KG1 (cell line): ENCODE results near the gene PANK2.
"Not testable (repeated sequence)": the region's sequence is repeated elsewhere in the genome, so short reads cannot be mapped to it uniquely, and the experiment has no call there.

Experiments
- DNase-seq: peaks from one replicate; lab custom pipeline; 2025; lab: John Stamatoyannopoulos, UW

PANK2 gene

GRCh38 chr20:3927486-3928291 lies 38.5 kb downstream of the PANK2 start:
- no peak for DNase-seq

DNA sequence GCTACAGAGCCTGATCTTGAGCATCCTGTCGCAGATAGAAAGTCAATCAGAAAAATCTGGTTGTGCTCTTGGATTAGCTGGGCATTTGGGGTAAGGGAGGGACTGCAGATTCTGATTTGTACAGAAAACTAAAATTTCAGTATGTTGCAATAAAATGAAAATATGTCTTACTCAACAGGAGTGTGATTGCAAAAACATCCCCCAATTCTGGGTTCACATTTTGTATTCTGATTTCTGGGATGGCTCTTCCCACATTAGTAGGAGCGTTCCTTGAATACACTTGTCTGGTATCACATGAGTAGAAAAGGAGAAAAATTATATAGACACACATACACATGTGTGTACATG lies 40.5 kb downstream of the PANK2 start:
- DNase-seq = no peak

DNA sequence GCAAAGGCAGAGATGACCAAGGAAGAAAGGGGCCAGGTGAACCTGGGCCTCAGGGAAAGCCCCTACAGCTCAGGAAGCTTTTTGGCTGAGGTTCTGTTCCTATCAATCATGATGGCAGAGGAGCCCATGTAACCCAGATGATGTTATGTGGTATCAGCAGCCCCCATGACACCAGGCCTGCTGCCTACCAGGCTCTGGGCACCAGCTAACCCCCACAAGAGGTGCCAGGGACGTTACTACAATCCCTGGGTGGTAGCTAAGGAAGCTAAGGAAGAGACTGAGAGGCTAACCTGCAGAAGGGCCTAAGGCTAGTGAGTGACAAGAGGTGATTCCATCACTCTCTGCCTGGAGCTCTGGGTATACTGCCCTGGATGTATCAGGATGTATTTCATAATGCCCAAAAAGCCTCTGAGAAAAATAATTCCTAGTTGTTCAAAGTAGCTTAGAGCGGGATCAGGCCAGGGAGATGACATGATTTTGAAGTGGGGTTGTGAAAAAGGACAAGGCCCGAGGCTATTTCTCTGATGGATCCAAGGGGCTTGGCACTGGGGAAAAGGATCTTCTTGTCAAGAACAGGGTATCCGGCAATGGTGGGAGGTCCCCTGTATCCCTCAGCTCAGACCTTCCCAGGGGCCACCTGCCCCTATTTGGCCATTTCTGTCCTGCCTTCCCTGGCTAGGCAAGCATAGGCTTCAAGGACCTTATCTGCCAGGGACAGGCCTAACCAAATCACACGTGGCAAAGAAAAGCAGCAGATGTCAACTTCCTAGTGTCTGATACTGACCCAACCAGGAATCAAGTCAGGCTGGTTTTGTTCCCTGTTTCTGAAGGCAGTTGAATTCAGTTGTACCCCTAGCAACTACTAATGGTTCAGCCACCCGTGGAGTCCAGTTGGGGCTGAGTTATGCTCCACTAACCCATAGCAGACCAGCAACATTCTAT lies 41.3 kb downstream of the PANK2 start:
- DNase-seq = no peak

- DNase-seq = no peak
Observed at GRCh38 chr20:3931664-3932063, 42.5 kb downstream of the PANK2 start.

DNA sequence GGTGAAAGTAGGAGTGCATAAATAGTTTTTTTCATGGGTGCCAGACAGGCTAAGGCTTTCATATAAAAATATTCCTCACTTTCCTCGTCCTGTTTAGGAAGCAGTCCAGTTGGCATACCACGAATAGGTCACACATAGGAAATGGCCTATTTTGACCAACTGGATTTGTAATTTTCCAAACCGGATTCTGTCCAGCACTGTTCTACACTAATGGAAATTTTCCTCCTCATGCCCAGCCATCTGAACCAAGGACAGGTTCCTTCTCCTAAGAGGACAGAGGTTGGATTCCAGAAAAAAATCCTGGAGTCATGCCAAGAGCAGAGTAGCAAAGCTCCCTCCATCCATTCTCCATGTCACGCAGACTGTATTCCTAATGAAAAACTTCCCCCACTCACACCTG lies 43.1 kb downstream of the PANK2 start:
- DNase-seq = no peak

GRCh38 chr20:3932681-3933080 lies 43.5 kb downstream of the PANK2 start:
- no peak for DNase-seq

DNA sequence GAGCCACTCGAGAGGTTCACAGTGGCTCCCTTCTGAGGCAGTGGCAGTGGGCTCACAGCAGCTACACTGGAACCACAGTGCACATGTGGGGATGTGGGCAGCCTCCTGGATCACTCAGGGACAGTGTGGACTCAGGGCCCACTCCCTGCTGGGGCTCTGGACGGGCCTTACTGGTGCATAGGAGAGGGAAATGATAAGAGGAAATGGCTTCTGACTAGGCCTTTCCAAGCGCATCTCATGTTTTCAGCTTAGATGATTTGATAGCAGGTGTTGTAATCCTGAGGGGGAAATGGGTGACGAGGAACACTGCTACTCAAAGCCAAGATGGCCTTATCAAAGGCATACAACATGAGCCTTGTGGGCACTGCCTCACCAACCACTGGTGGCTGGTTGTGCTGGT lies 44.0 kb downstream of the PANK2 start:
- DNase-seq = no peak

DNA sequence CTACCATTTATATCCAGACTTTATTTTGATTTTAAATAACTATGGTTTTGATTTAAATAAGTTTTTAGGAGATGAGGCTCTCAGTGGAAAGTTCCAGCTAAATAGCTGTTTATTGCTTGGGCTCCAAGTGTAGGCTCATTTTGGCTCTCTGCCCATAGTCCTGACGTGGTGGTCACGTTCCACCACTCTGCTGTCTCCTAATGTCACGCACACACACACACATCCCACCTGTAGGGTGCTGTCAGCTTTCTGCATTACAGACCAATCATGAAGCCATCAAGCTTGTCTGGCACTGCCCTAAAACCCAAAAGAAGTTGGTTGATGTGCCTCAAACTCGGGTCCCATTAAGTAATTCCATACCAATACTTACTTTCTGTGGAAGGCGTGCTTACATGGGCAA lies 45.4 kb downstream of the PANK2 start:
- no peak for DNase-seq

GRCh38 chr20:3935295-3935955 lies 46.2 kb downstream of the PANK2 start:
- DNase-seq = no peak

- no peak for DNase-seq
Observed at GRCh38 chr20:3935956-3936340, 46.8 kb downstream of the PANK2 start.

DNA sequence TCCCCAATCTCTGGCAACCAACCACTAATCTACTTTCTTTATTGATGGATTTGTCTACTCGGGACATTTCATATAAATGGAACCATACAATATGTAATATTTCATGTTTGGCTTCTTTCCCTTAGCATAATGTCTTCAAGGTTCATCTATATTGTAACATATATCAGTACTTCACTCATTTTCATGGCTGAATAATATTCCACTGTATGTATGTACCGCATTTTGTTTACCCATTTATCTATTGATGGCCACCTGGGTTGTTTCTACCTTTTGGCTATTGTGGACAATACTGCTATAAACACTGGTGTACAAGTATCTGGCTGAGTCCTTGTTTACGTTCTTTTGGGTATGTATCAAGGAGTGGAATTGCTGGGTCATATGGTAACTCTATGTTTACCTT lies 48.4 kb downstream of the PANK2 start:
- DNase-seq = no peak

- DNase-seq = no peak
Observed at GRCh38 chr20:3940905-3941304, 51.7 kb downstream of the PANK2 start.

DNA sequence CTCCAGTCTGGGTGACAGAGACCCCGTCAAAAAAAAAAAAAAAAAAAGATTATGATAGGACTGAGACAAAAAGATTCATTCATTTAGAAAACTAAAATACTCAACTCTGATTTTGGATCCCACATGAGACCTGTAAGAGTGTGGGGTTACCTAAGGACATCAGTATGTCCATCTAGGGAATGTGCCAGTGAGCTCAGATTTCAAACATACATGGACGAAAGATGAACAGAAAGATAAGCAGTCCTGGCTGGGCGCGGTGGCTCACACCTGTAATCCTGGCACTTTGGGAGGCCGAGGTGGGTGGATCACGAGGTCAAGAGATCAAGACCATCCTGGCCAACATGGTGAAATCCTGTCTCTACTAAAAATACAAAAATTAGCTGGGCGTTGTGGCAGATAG lies 57.5 kb downstream of the PANK2 start:
- DNase-seq = not testable (repeated sequence)

DNA sequence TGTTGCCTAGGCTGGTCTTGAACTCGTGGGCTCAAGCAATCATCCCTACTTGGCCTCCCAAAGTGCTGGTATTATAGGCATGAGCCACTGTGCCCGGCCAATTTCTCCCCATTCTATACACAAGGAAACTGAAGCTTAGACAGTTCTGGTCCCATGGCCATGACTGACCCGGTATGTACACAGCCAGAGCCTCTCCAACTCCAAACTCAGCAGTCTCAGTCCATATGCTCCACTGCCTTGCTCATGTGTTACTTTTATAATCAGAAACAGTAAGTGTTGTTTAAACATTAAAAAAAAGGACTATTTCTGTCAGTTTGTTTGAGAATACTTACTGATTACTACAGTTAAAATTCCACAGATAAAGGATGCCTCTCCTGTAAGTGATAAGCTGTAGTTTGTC lies 75.5 kb downstream of the PANK2 start:
- no peak for DNase-seq

DNA sequence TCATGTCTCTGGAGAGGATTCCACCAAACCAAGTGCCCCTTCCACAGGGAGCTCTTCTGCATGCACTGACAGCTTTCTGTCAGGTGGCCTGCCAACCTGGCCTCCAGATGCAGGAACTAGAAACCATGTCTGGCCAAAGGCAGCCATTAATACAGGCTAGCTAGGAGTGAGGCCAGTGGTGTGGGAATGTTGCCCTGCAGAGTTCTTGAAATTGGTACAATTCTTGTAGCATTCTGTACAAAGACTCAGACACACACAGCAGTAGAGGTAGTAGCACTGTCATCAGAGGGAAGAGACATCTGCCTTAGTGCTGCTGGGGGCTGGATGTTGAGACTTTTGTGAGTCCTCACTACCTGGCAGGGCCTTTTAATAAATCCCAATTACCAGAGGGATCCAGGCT lies 77.4 kb downstream of the PANK2 start:
- DNase-seq = no peak

DNA sequence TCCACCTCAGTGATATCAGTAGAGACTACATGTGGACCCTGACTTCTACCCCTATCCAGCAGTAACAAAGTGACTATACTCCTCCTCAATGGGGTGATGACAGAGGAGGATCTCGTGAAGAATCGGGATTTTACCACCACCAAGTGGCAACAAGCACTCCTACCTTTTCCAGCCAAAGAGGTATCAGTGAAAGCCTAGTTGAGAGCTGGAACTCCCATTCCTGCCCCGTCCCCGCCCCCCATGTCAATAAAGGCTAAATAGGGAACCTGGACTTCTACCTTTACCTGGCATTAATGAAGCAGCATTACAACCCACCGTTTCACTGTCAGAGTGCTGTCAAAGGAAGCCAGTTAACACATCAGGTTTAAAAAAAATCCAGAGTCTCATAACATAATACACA lies 80.8 kb downstream of the PANK2 start:
- DNase-seq = no peak

DNA sequence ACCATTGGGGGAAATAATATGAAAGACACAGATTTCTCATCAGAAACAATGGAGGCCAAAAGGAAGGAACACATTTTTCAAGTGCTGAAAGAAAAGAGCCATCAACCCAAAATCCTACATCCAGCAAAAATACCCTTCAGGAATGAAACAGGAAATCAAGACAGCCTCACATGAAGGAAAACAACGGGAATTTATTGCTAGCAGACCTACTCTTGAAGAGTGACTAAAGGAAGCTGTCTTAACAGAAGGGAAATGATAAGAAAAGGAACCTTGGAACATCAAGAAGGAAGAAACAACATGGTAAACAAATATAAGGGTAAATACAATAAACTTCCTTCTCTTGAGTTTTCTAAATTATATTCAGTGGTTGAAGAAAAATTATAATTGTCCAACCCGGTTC lies 82.0 kb downstream of the PANK2 start:
- no peak for DNase-seq

GRCh38 chr20:3972161-3972560 lies 83.0 kb downstream of the PANK2 start:
- DNase-seq = no peak

- DNase-seq = not testable (repeated sequence)
Observed at GRCh38 chr20:3972631-3973030, 83.4 kb downstream of the PANK2 start.

- DNase-seq = no peak
Observed at GRCh38 chr20:3973705-3974104, 84.5 kb downstream of the PANK2 start.

- no peak for DNase-seq
Observed at GRCh38 chr20:3976511-3976910, 87.3 kb downstream of the PANK2 start.
